Measurements from ENCODE around the gene GAD1.

GAD1 gene

DNA sequence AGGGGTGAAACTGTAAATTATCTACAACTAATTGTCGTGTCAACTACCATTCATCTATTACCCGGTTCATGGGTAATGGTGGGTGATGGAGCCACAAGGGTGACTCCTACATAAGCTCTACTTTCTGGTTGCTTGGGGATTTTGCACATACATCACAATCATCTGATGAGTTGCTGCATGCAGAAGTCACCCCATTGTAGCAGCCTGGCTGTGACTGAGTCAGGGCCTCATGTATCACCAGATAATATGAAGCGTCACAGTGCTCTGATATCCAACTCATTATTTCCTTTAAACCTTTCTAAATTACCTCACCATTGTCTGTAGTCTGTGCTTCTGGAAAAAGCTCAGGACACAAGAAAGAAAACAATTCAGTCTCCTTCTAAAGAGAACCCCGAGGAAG is 79.9 kb downstream of the GAD1 start:
- DNase-seq (ENCODE audit: low read depth) = no peak

DNA sequence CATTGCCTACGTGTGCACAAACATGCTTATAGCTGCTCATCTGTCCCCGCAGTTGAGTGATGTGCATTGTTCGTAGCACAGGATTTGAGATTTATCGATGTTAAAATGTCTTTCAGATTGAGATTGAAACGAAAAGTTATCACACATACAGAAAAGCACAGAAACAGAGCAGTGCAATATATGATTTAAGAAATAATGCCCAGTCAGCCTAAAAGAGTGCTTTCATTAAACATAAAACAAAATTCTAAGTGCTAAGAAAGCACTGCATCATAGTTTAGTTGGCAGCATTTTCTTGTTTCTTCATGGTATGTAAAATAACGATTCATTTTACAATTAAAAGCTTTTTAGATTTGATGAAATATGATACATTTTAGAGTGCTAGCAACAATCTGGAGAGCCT is 80.4 kb downstream of the GAD1 start:
- no peak for DNase-seq (ENCODE audit: low read depth)

DNA sequence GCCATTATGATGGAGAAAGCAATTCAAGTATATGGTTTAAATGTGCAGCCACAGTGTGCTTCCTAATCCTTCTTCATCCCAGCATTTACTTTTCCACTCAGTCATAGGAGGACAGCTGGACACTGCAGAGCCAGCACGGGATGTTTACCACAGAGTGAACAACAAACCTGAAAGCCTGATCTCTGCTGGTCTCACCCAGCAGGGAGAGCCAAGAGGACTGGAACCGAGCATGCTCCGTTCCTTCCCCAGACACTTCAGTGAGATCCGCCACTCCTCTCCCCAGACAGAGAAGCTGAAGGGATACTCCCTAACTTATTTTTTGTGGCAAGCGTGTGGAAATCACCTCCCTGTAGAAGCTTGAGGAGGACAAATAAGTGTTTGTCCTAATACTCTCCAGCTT is 89.2 kb downstream of the GAD1 start:
- DNase-seq (ENCODE audit: low read depth) = no peak

Measured in GM04503 (cell line).